SK-N-SH (cell line): ENCODE measurements around the gene RCAN2. TPM values are rescaled to one million over a fixed set of nuclear protein-coding genes. Genes with fewer than 3 reads are reported as not detected.

Source experiments
- CTCF ChIA-PET: fragments of 300-600, 350-600 bp; formaldehyde crosslinking; extraction: SDS; loops from one replicate; lab custom pipeline; 2021; lab: Yijun Ruan, JAX
- POLR2A ChIA-PET: fragments of 350-600 bp; sonication (Branson Sonifier 250); formaldehyde crosslinking; extraction: SDS; loops from one replicate; lab custom pipeline; 2020; ENCODE audit warnings: antibody characterized with exemption, inconsistent platforms; lab: Yijun Ruan, JAX
- DNase-seq: peaks from one replicate; pipeline ENCODE4 v3.0.0; 2012
- H2AFZ ChIP-seq: fragments of 200-600 bp; sonication (generic); 2 replicates; pipeline ENCODE4 v1.8.1; 2016; ENCODE audit warnings: antibody characterized with exemption, mild to moderate bottlenecking, low read depth
- H3F3A ChIP-seq: fragments of 200-600 bp; sonication (generic); replicated peaks from 2 replicates; pipeline ENCODE3; 2016; ENCODE audit warnings: antibody characterized with exemption, mild to moderate bottlenecking; ENCODE audit not compliant: insufficient read depth
- H3K27ac ChIP-seq, 2 experiments: fragments of 200-500 bp in 1 of 2; fragments of 200-600 bp in 1 of 2; sonication (Bioruptor generic) in 1 of 2; sonication (generic), shearing (Covaris generic) in 1 of 2; 2 replicates each; pipeline versions ENCODE4 v1.5.1 to v1.6.1; 2014 to 2016; ENCODE audit warnings: low read depth in 2 of 2, inconsistent platforms in 1 of 2, low read length in 1 of 2, mild to moderate bottlenecking in 1 of 2, mixed read lengths in 1 of 2
- H3K27me3 ChIP-seq: fragments of 200-600 bp; sonication (generic), shearing (Covaris generic); 2 replicates; pipeline ENCODE4 v1.6.1; 2016; ENCODE audit warnings: mixed run types; ENCODE audit not compliant: insufficient read depth
- H3K36me3 ChIP-seq, 2 experiments: fragments of 200-500 bp in 1 of 2; fragments of 200-600 bp in 1 of 2; sonication (Bioruptor generic) in 1 of 2; sonication (generic) in 1 of 2; replicated peaks in 1 of 2; 2 replicates each; pipeline versions ENCODE3 to v1.5.1; 2014 to 2016; ENCODE audit warnings: low read length in 1 of 2, mild to moderate bottlenecking in 1 of 2; ENCODE audit not compliant: insufficient read depth in 2 of 2, control insufficient read depth in 1 of 2
- H3K4me1 ChIP-seq, 2 experiments: fragments of 200-500 bp in 1 of 2; fragments of 200-600 bp in 1 of 2; sonication (Bioruptor generic) in 1 of 2; sonication (generic), shearing (Covaris generic) in 1 of 2; 2 replicates each; pipeline versions ENCODE4 v1.5.1 to v1.6.1; 2014 to 2016; ENCODE audit warnings: low read depth in 1 of 2, low read length in 1 of 2, mixed run types in 1 of 2; ENCODE audit not compliant: insufficient read depth in 2 of 2, control insufficient read depth in 1 of 2
- H3K4me2 ChIP-seq: fragments of 200-600 bp; sonication (generic), shearing (Covaris generic); 2 replicates; pipeline ENCODE4 v1.6.1; 2017; ENCODE audit warnings: mixed run types
- H3K4me3 ChIP-seq, 2 experiments: fragments of 200-500 bp in 1 of 2; fragments of 200-600 bp in 1 of 2; sonication (Bioruptor generic) in 1 of 2; sonication (generic), shearing (Covaris generic) in 1 of 2; 2 replicates each; pipeline versions ENCODE4 v1.5.1 to v1.8.1; 2014 to 2016; ENCODE audit warnings: low read depth in 2 of 2, inconsistent platforms in 1 of 2, low read length in 1 of 2, mild to moderate bottlenecking in 1 of 2, mixed read lengths in 1 of 2, moderate library complexity in 1 of 2
- H3K79me2 ChIP-seq: fragments of 200-600 bp; sonication (generic); 2 replicates; pipeline ENCODE4 v1.8.1; 2017; ENCODE audit warnings: mild to moderate bottlenecking; ENCODE audit not compliant: insufficient read depth
- H3K9ac ChIP-seq: fragments of 200-600 bp; sonication (generic); 2 replicates; pipeline ENCODE4 v1.6.1; 2017; ENCODE audit warnings: mixed run types
- H3K9me2 ChIP-seq: fragments of 200-600 bp; sonication (generic); 2 replicates; pipeline ENCODE4 v1.6.1; 2017; ENCODE audit warnings: mixed run types
- H3K9me3 ChIP-seq: fragments of 200-600 bp; sonication (generic); 2 replicates; pipeline ENCODE4 v1.6.1; 2017; ENCODE audit warnings: mixed run types, mild to moderate bottlenecking, moderate library complexity
- H4K20me1 ChIP-seq: fragments of 200-600 bp; sonication (generic); 2 replicates; pipeline ENCODE4 v1.6.1; 2017; ENCODE audit warnings: mild to moderate bottlenecking, mixed run types; ENCODE audit not compliant: insufficient read depth
- CHD2 ChIP-seq: fragments of 150-350 bp; IDR thresholded peaks from 2 replicates; pipeline ENCODE4 v1.6.1; 2018; ENCODE audit warnings: low read length; ENCODE audit not compliant: partially characterized antibody
- FOXJ3 ChIP-seq: sonication (generic); formaldehyde crosslinking; IDR thresholded peaks from 2 replicates; pipeline ENCODE4 v1.5.1; 2020; ENCODE audit warnings: mild to moderate bottlenecking, missing genetic modification reagents
- FOXM1 ChIP-seq: IDR thresholded peaks from 2 replicates; pipeline ENCODE4 v1.4.0; 2012; ENCODE audit warnings: low read depth, mild to moderate bottlenecking
- GABPA ChIP-seq: IDR thresholded peaks from 2 replicates; pipeline ENCODE4 v1.4.0; 2012; ENCODE audit warnings: low read depth, mild to moderate bottlenecking
- GATA2 ChIP-seq: sonication (generic); formaldehyde crosslinking; IDR thresholded peaks from 2 replicates; pipeline ENCODE4 v1.5.0; 2020; ENCODE audit warnings: mild to moderate bottlenecking, missing genetic modification reagents
- MXI1 ChIP-seq: IDR thresholded peaks from 2 replicates; pipeline ENCODE4 v1.6.1; 2012; ENCODE audit warnings: mild to moderate bottlenecking, low read depth, low read length, improper control_type of control experiment
- NFIC ChIP-seq: IDR thresholded peaks from 2 replicates; pipeline ENCODE4 v1.4.0; 2012; ENCODE audit warnings: borderline replicate concordance
- NRF1 ChIP-seq: IDR thresholded peaks from 2 replicates; pipeline ENCODE4 v1.6.1; 2012; ENCODE audit warnings: low read depth, mild to moderate bottlenecking, low read length
- PBX3 ChIP-seq: IDR thresholded peaks from 2 replicates; pipeline ENCODE4; 2012
- RAD21 ChIP-seq: IDR thresholded peaks from 2 replicates; pipeline ENCODE4 v1.6.1; 2012; ENCODE audit warnings: mild to moderate bottlenecking, low read length
- RCOR1 ChIP-seq: fragments of 150-350 bp; IDR thresholded peaks from 2 replicates; pipeline ENCODE4 v1.6.1; 2017; ENCODE audit warnings: antibody characterized with exemption, low read length
- RXRA ChIP-seq: IDR thresholded peaks from 2 replicates; pipeline ENCODE4 v1.4.0; 2012; ENCODE audit warnings: low read depth, mild to moderate bottlenecking, borderline replicate concordance
- TAF1 ChIP-seq: IDR thresholded peaks from 2 replicates; pipeline ENCODE4 v1.6.1; 2012; ENCODE audit warnings: low read depth, mild to moderate bottlenecking, low read length, moderate library complexity, borderline replicate concordance
- TCF12 ChIP-seq: IDR thresholded peaks from 2 replicates; pipeline ENCODE4 v1.4.0; 2012
- ZBTB33 ChIP-seq: IDR thresholded peaks from 2 replicates; pipeline ENCODE4 v1.4.0; 2012; ENCODE audit warnings: low read depth, borderline replicate concordance
- WGBS: methylation state at CpG from one replicate; pipeline ENCODE4 v1.1.6; 2017; ENCODE audit warnings: low lambda C conversion rate; 5-methylcytosine and 5-hydroxymethylcytosine counted together
- polyA plus RNA-seq, 3 experiments: library from polyadenylated mRNA; depleted of rRNA; stranded (reverse); fragments of >200 nt; gene quantifications; 2 replicates each; pipeline ENCODE4 v1.2.3, GENCODE V29; 2012
- TF ChIP-seq, protein P1 (sequence below): fragments of 150-350 bp; IDR thresholded peaks from 2 replicates; pipeline ENCODE4 v1.6.1; 2016; ENCODE audit warnings: mild to moderate bottlenecking, low read depth, low read length
- TF ChIP-seq, protein P2 (sequence below): fragments of 200-600 bp; sonication (generic); IDR thresholded peaks from 2 replicates; pipeline ENCODE4 v1.6.1; 2017; ENCODE audit warnings: antibody characterized with exemption, mild to moderate bottlenecking, moderate library complexity
- TF ChIP-seq, protein P3 (sequence below): IDR thresholded peaks from 2 replicates; pipeline ENCODE4 v1.6.1; 2012; ENCODE audit warnings: mild to moderate bottlenecking, low read depth, low read length, moderate library complexity

RCAN2 gene
- polyA plus RNA-seq, 1 of the 3 experiments (the other 2 are of a cell fraction): not detected

- CTCF ChIA-PET: no interaction called here
- 0% methylated on average over 2 of the region's 2 CpGs for WGBS
- no peak overlapping the region for H2AFZ ChIP-seq
- TF ChIP-seq, protein P1, sequence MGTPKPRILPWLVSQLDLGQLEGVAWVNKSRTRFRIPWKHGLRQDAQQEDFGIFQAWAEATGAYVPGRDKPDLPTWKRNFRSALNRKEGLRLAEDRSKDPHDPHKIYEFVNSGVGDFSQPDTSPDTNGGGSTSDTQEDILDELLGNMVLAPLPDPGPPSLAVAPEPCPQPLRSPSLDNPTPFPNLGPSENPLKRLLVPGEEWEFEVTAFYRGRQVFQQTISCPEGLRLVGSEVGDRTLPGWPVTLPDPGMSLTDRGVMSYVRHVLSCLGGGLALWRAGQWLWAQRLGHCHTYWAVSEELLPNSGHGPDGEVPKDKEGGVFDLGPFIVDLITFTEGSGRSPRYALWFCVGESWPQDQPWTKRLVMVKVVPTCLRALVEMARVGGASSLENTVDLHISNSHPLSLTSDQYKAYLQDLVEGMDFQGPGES: no peak
- no peak for TF ChIP-seq FOXJ3 (CRISPR knock-in tag)
- no peak for TF ChIP-seq FOXM1
- no peak for TF ChIP-seq PBX3
- no peak for TF ChIP-seq RCOR1
- TF ChIP-seq, protein P2, sequence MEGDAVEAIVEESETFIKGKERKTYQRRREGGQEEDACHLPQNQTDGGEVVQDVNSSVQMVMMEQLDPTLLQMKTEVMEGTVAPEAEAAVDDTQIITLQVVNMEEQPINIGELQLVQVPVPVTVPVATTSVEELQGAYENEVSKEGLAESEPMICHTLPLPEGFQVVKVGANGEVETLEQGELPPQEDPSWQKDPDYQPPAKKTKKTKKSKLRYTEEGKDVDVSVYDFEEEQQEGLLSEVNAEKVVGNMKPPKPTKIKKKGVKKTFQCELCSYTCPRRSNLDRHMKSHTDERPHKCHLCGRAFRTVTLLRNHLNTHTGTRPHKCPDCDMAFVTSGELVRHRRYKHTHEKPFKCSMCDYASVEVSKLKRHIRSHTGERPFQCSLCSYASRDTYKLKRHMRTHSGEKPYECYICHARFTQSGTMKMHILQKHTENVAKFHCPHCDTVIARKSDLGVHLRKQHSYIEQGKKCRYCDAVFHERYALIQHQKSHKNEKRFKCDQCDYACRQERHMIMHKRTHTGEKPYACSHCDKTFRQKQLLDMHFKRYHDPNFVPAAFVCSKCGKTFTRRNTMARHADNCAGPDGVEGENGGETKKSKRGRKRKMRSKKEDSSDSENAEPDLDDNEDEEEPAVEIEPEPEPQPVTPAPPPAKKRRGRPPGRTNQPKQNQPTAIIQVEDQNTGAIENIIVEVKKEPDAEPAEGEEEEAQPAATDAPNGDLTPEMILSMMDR: no peak
- no peak for TF ChIP-seq TCF12
- TF ChIP-seq CHD2: no peak
- no peak for TF ChIP-seq TAF1
- TF ChIP-seq GABPA: no peak
- no peak for TF ChIP-seq RXRA
- no peak for TF ChIP-seq ZBTB33
- TF ChIP-seq, protein P3, sequence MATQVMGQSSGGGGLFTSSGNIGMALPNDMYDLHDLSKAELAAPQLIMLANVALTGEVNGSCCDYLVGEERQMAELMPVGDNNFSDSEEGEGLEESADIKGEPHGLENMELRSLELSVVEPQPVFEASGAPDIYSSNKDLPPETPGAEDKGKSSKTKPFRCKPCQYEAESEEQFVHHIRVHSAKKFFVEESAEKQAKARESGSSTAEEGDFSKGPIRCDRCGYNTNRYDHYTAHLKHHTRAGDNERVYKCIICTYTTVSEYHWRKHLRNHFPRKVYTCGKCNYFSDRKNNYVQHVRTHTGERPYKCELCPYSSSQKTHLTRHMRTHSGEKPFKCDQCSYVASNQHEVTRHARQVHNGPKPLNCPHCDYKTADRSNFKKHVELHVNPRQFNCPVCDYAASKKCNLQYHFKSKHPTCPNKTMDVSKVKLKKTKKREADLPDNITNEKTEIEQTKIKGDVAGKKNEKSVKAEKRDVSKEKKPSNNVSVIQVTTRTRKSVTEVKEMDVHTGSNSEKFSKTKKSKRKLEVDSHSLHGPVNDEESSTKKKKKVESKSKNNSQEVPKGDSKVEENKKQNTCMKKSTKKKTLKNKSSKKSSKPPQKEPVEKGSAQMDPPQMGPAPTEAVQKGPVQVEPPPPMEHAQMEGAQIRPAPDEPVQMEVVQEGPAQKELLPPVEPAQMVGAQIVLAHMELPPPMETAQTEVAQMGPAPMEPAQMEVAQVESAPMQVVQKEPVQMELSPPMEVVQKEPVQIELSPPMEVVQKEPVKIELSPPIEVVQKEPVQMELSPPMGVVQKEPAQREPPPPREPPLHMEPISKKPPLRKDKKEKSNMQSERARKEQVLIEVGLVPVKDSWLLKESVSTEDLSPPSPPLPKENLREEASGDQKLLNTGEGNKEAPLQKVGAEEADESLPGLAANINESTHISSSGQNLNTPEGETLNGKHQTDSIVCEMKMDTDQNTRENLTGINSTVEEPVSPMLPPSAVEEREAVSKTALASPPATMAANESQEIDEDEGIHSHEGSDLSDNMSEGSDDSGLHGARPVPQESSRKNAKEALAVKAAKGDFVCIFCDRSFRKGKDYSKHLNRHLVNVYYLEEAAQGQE: no peak
- no peak for TF ChIP-seq NFIC
- no peak for TF ChIP-seq RAD21
- no peak for TF ChIP-seq GATA2 (CRISPR knock-in tag)
- no peak for TF ChIP-seq MXI1
- TF ChIP-seq NRF1: no peak
- H3K79me2 ChIP-seq: no peaks in the 10 kb centered on the region
- no peak overlapping the region for H3K9ac ChIP-seq
- no peaks in the 10 kb centered on the region for H3K9me3 ChIP-seq
- H3F3A ChIP-seq: no peaks in the 10 kb centered on the region
- no peaks in the 10 kb centered on the region for H3K9me2 ChIP-seq
- no peak for DNase-seq
- POLR2A ChIA-PET: no interaction called here
- peaks cover 4% of the 10 kb centered on the region; the same call in 1 of the 2 replicates for H3K27me3 ChIP-seq
- no peak overlapping the region for H3K4me3 ChIP-seq
- no peaks in the 10 kb centered on the region for H3K36me3 ChIP-seq
- no peaks in the 10 kb centered on the region for H3K4me1 ChIP-seq
- H3K4me2 ChIP-seq: no peak overlapping the region
- no peak overlapping the region for H3K27ac ChIP-seq
- H4K20me1 ChIP-seq: no peaks in the 10 kb centered on the region
Measured at GRCh38 chr6:46289898-46290297, 201.4 kb downstream of the RCAN2 start.
